GM20000 (cell line): ENCODE measurements around the gene ARHGAP40.
"Not testable (repeated sequence)": the region's sequence is repeated elsewhere in the genome, so short reads cannot be mapped to it uniquely, and the experiment has no call there.

Source experiments
- DNase-seq: peaks from one replicate; pipeline ENCODE4 v3.0.0; 2012; ENCODE audit warnings: low spot score
- TF ChIP-seq, protein P1 (sequence below): IDR thresholded peaks from 2 replicates; pipeline ENCODE4 v1.5.1; 2012; ENCODE audit warnings: mild to moderate bottlenecking, control low read depth; ENCODE audit errors: extremely low read depth, missing control alignments

The ARHGAP40 gene

GRCh38 chr20:38589351-38589750 lies 12.3 kb upstream of the ARHGAP40 start:
- TF ChIP-seq, protein P1, sequence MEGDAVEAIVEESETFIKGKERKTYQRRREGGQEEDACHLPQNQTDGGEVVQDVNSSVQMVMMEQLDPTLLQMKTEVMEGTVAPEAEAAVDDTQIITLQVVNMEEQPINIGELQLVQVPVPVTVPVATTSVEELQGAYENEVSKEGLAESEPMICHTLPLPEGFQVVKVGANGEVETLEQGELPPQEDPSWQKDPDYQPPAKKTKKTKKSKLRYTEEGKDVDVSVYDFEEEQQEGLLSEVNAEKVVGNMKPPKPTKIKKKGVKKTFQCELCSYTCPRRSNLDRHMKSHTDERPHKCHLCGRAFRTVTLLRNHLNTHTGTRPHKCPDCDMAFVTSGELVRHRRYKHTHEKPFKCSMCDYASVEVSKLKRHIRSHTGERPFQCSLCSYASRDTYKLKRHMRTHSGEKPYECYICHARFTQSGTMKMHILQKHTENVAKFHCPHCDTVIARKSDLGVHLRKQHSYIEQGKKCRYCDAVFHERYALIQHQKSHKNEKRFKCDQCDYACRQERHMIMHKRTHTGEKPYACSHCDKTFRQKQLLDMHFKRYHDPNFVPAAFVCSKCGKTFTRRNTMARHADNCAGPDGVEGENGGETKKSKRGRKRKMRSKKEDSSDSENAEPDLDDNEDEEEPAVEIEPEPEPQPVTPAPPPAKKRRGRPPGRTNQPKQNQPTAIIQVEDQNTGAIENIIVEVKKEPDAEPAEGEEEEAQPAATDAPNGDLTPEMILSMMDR = no peak
- DNase-seq = no peak

DNA sequence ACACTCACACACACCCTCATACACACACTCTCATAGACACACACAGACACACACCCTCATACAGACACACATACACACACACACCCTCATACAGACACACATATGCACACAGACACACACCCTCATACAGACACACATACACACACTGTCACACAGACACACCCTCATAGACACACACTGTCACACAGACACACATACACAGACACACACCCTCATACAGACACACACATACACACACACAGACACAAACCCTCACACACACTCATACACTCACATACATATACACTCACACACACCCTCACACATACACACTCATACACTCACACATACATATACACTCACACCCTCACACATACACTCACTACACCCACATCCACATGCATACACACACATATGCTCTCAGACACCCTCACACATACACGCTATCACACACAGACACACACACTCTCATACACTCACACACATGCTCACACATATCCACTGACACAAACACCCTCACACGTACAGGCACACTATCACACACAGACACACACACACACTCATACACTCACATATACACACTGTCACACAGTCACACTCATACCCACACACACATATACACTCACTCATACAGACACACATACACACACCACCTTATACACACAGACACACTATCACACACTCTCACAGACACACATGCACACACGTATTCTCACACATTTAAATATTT lies 11.5 kb upstream of the ARHGAP40 start:
- TF ChIP-seq, protein P1 = no peak
- DNase-seq = no peak

GRCh38 chr20:38590676-38591473 lies 10.7 kb upstream of the ARHGAP40 start:
- TF ChIP-seq, protein P1 = no peak
- no peak for DNase-seq

DNA sequence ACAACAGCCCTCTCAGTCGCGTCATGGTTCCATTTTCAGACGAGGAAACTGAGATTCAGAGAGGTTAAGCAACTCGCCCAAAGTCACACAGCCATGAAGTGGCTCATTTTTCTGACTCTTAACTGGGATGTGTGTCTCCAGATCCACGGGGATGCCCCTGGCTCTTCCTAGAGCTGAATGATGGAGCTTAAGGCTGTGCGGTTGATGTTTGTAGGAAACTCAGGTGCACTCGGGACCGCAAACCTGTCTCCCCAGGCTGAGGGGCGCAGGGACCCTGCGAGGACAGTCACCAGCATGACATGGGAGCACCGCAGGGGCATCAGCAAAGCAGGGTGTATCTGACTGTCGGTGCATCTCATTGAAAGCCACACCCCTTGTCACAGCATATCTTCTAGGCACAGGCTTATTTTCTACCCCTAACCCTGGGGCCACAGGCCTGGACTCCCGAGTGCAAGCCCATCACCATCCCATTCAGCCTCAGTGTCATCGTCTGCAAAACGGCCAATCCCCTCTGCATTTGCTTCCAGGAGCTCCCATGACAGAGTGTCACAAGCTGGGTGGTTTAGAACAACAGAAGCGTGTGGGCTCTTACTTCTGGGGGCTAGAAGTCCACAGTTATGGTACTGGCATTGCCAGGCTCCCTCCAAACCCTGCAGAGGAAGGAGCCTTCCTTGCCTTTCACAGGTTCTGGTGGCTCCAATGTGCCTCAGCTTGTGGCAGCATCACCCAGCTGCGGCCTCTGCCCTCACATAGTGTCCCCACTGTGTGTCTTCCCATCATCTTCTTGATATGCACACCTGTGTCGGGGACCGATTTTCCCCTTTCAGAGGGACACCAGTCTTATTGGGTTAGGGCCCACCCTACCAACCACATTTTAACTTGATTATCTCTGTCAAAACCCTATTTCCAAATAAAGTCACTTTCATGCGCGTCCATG lies 9.9 kb upstream of the ARHGAP40 start:
- DNase-seq = no peak
- TF ChIP-seq, protein P1 = no peak

- DNase-seq = not testable (repeated sequence)
Measured at GRCh38 chr20:38592411-38592790, 9.2 kb upstream of the ARHGAP40 start.

- not testable (repeated sequence) for DNase-seq
Measured at GRCh38 chr20:38594281-38594680, 7.3 kb upstream of the ARHGAP40 start.

DNA sequence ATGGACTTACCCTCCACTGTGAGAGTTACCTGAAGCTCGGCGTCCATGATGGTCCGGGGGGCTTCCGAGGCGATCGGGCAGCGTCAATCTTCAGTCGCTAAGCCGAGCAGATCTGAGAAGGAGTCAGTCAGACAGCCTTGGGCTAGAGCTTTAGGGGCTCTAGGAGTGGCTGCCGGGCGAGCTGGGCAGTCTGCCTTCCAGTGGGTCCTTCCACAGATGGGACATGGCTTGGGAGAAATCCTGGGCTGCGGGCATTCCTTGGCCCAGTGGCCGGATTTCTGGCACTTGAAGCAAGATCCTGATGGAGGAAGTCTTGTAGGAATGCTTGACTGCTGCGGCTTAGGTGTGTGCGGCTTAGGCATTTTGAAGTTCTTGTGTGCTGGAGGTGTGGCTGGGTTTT lies 5.7 kb upstream of the ARHGAP40 start:
- DNase-seq = not testable (repeated sequence)

- TF ChIP-seq, protein P1 = no peak
- no peak for DNase-seq
Measured at GRCh38 chr20:38599410-38599882, 2.2 kb upstream of the ARHGAP40 start.
